ENCODE results near the gene PDE11A. TPM values are rescaled to one million over a fixed set of nuclear protein-coding genes. Genes with fewer than 3 reads are reported as not detected.

PDE11A gene
- total and polyA plus RNA-seq, 4 experiments from 2014 or later: not detected

DNA sequence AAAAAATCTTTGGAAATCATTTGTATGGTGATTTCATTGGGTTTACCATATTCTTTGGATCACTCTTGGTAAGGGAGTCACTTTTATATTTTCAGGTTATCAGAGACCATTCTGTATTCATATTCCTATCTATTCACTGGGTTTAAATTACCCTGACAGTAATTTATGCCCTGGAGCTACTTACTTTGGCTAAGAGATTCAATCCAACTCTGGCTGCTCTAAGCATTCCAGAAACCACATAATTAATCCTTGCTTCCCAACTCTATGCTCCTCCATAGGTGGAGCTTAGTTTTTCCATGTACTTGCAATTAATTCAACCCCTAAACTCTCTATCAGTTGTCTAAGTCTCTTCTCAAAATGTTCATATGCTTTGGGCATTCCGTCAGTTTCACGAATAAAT is 343.7 kb downstream of the PDE11A start:
- ChIA-PET POLR2A (ENCODE audit: partially characterized antibody) (no interaction called here), CTCF (ENCODE audit: partially characterized antibody) (interaction anchor here (3.0 kb wide), 1 partner anchor 395 kb away, joined by 8 read pairs; no protein-coding TSS in a partner anchor)
- Mint-ChIP-seq H3K4me3 (no peak overlapping the region), H3K27me3 (peaks cover 23 to 38% of the 10 kb centered on the region in 2 donors), H3K9me3 (no peaks in the 10 kb centered on the region), H3K27ac (no peak overlapping the region), H3K4me1 (no peaks in the 10 kb centered on the region), H3K36me3 (no peaks in the 10 kb centered on the region)
- Histone ChIP-seq H3K9me3 (ENCODE audit: control insufficient read depth in 1 of 2, low read length in 2 of 2) (no peaks in the 10 kb centered on the region), H3K27me3 (ENCODE audit: insufficient read depth, low read length) (no peaks in the 10 kb centered on the region), H3K4me3 (ENCODE audit: low read length in 2 of 2) (no peak overlapping the region), H3K4me1 (ENCODE audit: insufficient read depth, low read length) (no peaks in the 10 kb centered on the region), H3K36me3 (ENCODE audit: insufficient read depth, low read length) (no peaks in the 10 kb centered on the region), H3K27ac (ENCODE audit: low read depth, low read length) (no peak overlapping the region)
- intact Hi-C loops (cut with micrococcal nuclease): no loop called here
- no peak for DNase-seq

GRCh38 chr2:177728399-177728765 is 344.2 kb downstream of the PDE11A start:
- H3K27me3 ChIP-seq (ENCODE audit: insufficient read depth, low read length): no peaks in the 10 kb centered on the region
- ChIA-PET POLR2A (ENCODE audit: partially characterized antibody) (no interaction called here), CTCF (ENCODE audit: partially characterized antibody) (interaction anchor here (1.3 to 3.0 kb wide), 2 partner anchors 394 to 565 kb away, joined by 3 to 8 read pairs; no protein-coding TSS in a partner anchor)
- DNase-seq: no peak
- H3K4me1 ChIP-seq (ENCODE audit: insufficient read depth, low read length): no peaks in the 10 kb centered on the region
- Mint-ChIP-seq H3K36me3 (no peaks in the 10 kb centered on the region), H3K4me3 (no peak overlapping the region), H3K4me1 (no peaks in the 10 kb centered on the region), H3K27me3 (peaks cover 23 to 35% of the 10 kb centered on the region in 2 donors), H3K9me3 (no peaks in the 10 kb centered on the region), H3K27ac (no peak overlapping the region)
- no peak overlapping the region for H3K27ac ChIP-seq (ENCODE audit: low read depth, low read length)
- H3K9me3 ChIP-seq (ENCODE audit: control insufficient read depth in 1 of 2, low read length in 2 of 2): no peaks in the 10 kb centered on the region
- H3K4me3 ChIP-seq (ENCODE audit: low read length in 2 of 2): no peak overlapping the region
- no peaks in the 10 kb centered on the region for H3K36me3 ChIP-seq (ENCODE audit: insufficient read depth, low read length)
- intact Hi-C loops (cut with micrococcal nuclease): no loop called here

DNA sequence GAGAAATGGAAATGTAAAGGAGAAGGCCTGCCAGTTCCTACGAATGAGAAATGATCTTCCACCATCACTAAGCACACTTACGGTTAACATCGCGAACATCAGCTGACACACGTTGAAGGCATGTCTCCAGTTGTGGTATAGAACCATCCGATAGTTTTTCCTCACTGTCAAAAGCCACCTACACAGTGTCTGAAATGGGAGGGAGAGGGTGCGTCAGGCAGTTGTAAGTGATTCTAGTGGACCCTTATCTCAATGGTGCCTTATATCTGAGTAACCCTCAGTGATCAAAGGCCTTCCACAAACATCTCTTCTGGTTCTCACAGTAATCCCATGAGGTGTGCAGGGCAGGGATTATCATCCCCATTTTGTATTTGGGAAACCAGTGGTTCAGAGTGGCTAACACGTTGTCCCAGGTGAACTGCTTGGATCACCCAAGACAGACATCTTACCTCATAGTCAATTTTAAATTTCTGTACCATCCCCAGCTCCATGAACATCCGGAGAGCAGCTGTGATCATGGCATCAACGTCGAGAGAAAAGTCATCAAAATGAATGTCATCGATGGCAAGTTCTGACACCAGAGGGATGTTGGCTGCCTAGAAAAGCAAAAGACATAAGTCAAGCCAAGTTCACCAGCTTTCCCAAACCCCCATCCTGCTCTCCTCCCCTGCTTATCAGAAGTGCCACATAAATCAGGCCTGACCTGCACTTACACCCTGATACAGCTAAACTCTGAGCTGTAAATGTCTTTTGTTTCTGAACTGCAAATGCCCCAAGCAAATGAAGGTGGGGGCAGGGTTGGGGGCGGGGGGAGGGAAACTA is 344.8 kb downstream of the PDE11A start:
- CTCF ChIA-PET (ENCODE audit: partially characterized antibody): interaction anchor here (0.5 to 3.0 kb wide), 3 partner anchors 232 to 564 kb away, joined by 3 to 8 read pairs (median 3); no protein-coding TSS in a partner anchor
- Histone ChIP-seq H3K27ac (ENCODE audit: low read depth, low read length) (no peak overlapping the region), H3K4me1 (ENCODE audit: insufficient read depth, low read length) (no peaks in the 10 kb centered on the region), H3K4me3 (ENCODE audit: low read length in 2 of 2) (no peak overlapping the region), H3K27me3 (ENCODE audit: insufficient read depth, low read length) (no peaks in the 10 kb centered on the region), H3K36me3 (ENCODE audit: insufficient read depth, low read length) (no peaks in the 10 kb centered on the region), H3K9me3 (ENCODE audit: control insufficient read depth in 1 of 2, low read length in 2 of 2) (no peaks in the 10 kb centered on the region)
- intact Hi-C loops (cut with micrococcal nuclease): no loop called here
- H3K4me3 Mint-ChIP-seq: no peak overlapping the region
- no peak for DNase-seq
- H3K27ac Mint-ChIP-seq: no peak overlapping the region
- H3K36me3 Mint-ChIP-seq: no peaks in the 10 kb centered on the region
- H3K27me3 Mint-ChIP-seq: peaks cover 23 to 32% of the 10 kb centered on the region in 2 donors
- H3K4me1 Mint-ChIP-seq: no peaks in the 10 kb centered on the region
- H3K9me3 Mint-ChIP-seq: no peaks in the 10 kb centered on the region
- POLR2A ChIA-PET (ENCODE audit: partially characterized antibody): no interaction called here

DNA sequence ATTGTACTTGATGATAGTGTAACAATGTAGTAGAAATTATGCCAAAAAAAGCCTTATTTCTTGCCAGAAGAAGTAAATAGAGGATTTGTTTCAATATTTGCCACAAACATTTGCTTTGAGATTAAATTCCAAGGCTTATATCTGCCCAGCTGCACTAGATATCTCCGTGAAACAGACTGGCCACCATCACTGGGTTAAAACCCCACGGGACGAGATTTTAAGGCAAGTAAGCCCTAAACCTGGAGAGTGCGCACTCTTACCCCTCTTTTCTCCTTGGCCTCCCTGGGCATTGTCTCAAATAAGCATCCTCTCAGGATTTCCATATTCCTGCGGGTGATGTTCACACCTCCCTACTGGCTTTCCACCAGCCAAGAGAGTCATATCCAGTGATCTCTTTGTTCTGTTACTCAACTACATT is 345.6 kb downstream of the PDE11A start:
- Mint-ChIP-seq H3K4me1 (no peaks in the 10 kb centered on the region), H3K27ac (no peak overlapping the region), H3K36me3 (no peaks in the 10 kb centered on the region), H3K27me3 (peaks cover 23 to 30% of the 10 kb centered on the region in 2 donors), H3K9me3 (no peaks in the 10 kb centered on the region), H3K4me3 (no peak overlapping the region)
- no peak for DNase-seq
- no peaks in the 10 kb centered on the region for H3K9me3 ChIP-seq (ENCODE audit: control insufficient read depth in 1 of 2, low read length in 2 of 2)
- no peak overlapping the region for H3K4me3 ChIP-seq (ENCODE audit: low read length in 2 of 2)
- ChIA-PET CTCF (ENCODE audit: partially characterized antibody) (interaction anchor here (0.5 kb wide), 1 partner anchor 231 kb away, joined by 3 read pairs; no protein-coding TSS in a partner anchor), POLR2A (ENCODE audit: partially characterized antibody) (no interaction called here)
- no peaks in the 10 kb centered on the region for H3K36me3 ChIP-seq (ENCODE audit: insufficient read depth, low read length)
- H3K27me3 ChIP-seq (ENCODE audit: insufficient read depth, low read length): no peaks in the 10 kb centered on the region
- intact Hi-C loops (cut with micrococcal nuclease): no loop called here
- H3K27ac ChIP-seq (ENCODE audit: low read depth, low read length): no peak overlapping the region
- no peaks in the 10 kb centered on the region for H3K4me1 ChIP-seq (ENCODE audit: insufficient read depth, low read length)

DNA sequence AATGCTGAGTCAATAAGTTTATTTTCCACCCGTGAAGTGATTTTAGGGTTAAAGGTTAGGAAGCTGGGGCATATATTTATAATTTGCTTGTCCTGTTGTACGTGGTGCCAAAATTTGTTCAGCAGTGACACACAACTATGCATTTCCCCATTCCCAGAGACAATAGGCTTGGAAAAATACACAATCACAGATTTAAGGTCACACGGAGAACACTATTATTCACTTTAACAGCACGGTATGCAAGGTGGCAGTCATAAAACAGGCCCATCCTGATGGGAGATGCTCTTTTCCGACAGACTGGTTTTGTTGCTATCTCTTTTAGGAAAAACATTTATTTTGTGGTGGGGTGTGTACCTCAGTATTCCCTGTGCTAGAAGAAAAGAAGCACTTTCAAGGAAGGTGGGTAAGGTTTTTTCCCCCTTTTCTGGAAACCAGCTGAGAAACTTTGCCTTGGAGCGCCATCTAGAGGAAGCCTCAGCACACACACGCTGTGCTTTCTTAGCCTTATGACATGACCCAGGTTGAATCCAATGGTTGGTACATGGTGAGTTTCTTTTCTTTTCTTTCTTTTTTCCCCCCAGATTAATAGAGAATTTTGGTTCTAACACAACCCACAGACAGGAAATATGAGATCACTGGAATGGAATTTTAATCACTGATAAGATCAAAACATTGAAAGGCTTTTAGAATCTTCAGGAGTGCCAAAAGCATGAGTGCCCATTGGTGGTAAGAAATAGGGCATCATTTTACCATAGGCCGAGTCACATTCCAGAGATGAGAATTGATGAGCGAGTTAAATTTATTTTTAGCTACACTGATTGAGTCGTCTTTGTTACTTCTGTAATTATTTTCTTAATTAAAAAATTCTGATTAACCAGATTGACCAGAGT is 347.9 kb downstream of the PDE11A start:
- ChIA-PET POLR2A (ENCODE audit: partially characterized antibody) (interaction anchor here (0.6 kb wide), 1 partner anchor 559 kb away, joined by 3 read pairs; no protein-coding TSS in a partner anchor), CTCF (ENCODE audit: partially characterized antibody) (interaction anchor here (0.8 to 2.4 kb wide), 11 partner anchors 15 to 1170 kb away, joined by 3 to 20 read pairs (median 3); no protein-coding TSS in a partner anchor)
- no peaks in the 10 kb centered on the region for H3K9me3 ChIP-seq (ENCODE audit: control insufficient read depth in 1 of 2, low read length in 2 of 2)
- Mint-ChIP-seq H3K27ac (no peak overlapping the region), H3K36me3 (no peaks in the 10 kb centered on the region), H3K9me3 (no peaks in the 10 kb centered on the region), H3K4me1 (no peaks in the 10 kb centered on the region), H3K27me3 (peaks cover 16 to 25% of the 10 kb centered on the region in 2 donors), H3K4me3 (no peak overlapping the region)
- H3K27ac ChIP-seq (ENCODE audit: low read depth, low read length): no peak overlapping the region
- intact Hi-C loops (cut with micrococcal nuclease): loop anchor here (1.0 to 2.0 kb wide), 3 partner anchors 236 to 560 kb away; no protein-coding TSS in a partner anchor
- no peaks in the 10 kb centered on the region for H3K36me3 ChIP-seq (ENCODE audit: insufficient read depth, low read length)
- peak in 4 of 5 donors; percentile 16 to 28 (median 22) for DNase-seq
- no peaks in the 10 kb centered on the region for H3K4me1 ChIP-seq (ENCODE audit: insufficient read depth, low read length)
- no peak overlapping the region for H3K4me3 ChIP-seq (ENCODE audit: low read length in 2 of 2)
- H3K27me3 ChIP-seq (ENCODE audit: insufficient read depth, low read length): no peaks in the 10 kb centered on the region

DNA sequence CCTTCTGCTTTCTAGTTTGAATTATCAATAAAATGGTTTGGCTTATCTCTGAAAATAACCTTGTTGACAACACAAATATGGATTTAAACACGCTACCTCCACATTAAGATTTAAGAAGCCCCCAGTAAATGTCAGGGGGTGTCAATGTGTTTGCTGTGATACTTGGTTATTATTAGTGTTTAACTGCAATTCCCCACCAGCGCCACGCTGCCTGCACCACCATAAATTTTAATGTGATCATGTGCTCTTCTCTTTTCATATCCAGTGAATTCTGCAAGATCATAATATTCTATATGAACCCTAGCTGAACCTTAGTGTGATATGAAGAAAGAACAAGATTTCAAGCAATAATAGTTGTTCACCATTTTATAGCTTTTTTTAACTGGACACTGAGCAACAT is 349.3 kb downstream of the PDE11A start:
- H3K36me3 ChIP-seq (ENCODE audit: insufficient read depth, low read length): no peaks in the 10 kb centered on the region
- CTCF ChIA-PET (ENCODE audit: partially characterized antibody): interaction anchor here (0.9 to 2.4 kb wide), 5 partner anchors 42 to 559 kb away, joined by 3 to 20 read pairs (median 4); no protein-coding TSS in a partner anchor
- no peak for DNase-seq

More for the DNA sequence above, 349.3 kb downstream of the PDE11A start:
- Histone ChIP-seq H3K9me3 (ENCODE audit: control insufficient read depth in 1 of 2, low read length in 2 of 2) (no peaks in the 10 kb centered on the region), H3K27me3 (ENCODE audit: insufficient read depth, low read length) (no peaks in the 10 kb centered on the region), H3K4me1 (ENCODE audit: insufficient read depth, low read length) (no peaks in the 10 kb centered on the region), H3K4me3 (ENCODE audit: low read length in 2 of 2) (no peak overlapping the region), H3K27ac (ENCODE audit: low read depth, low read length) (no peak overlapping the region)
- intact Hi-C loops (cut with micrococcal nuclease): no loop called here
- Mint-ChIP-seq H3K9me3 (no peaks in the 10 kb centered on the region), H3K27me3 (peaks cover 16 to 20% of the 10 kb centered on the region in 2 donors), H3K36me3 (no peaks in the 10 kb centered on the region), H3K27ac (no peak overlapping the region), H3K4me3 (no peak overlapping the region), H3K4me1 (no peaks in the 10 kb centered on the region)
- POLR2A ChIA-PET (ENCODE audit: partially characterized antibody): no interaction called here
